Adrenal gland (tissue), 12 donors: ENCODE data around the gene RASGRP2. TPM values are rescaled to one million over a fixed set of nuclear protein-coding genes. Genes with fewer than 3 reads are reported as not detected.

Experiments
- DNase-seq, 7 donors: peaks; one replicate each; pipeline ENCODE4 v3.0.0-alpha.2; 2019 to 2020
- H3K27ac ChIP-seq, 5 donors: fragments of 200-600 bp; sonication (generic) in 4 of 5; 1 replicate in 3 of 5; 2 replicates in 2 of 5; pipeline versions ENCODE4 v1.5.1 to v1.8.0; 2016 to 2020; ENCODE audit warnings: mild to moderate bottlenecking in 1 of 5
- H3K27me3 ChIP-seq: fragments of 200-600 bp; 2 replicates; pipeline ENCODE4 v1.8.0; 2021
- H3K36me3 ChIP-seq, 2 donors: fragments of 200-600 bp; replicated peaks in 1 of 2; 1 replicate in 1 of 2; 2 replicates in 1 of 2; pipeline versions ENCODE4 v1.5.1 to v1.8.0; 2018 to 2022
- H3K4me1 ChIP-seq, 2 donors: fragments of 200-600 bp; replicated peaks in 1 of 2; 1 replicate in 1 of 2; 2 replicates in 1 of 2; pipeline versions ENCODE4 v1.5.1 to v1.8.0; 2018 to 2021
- H3K4me3 ChIP-seq, 4 donors: fragments of 200-600 bp; sonication (generic) in 3 of 4; one replicate each; pipeline ENCODE4 v1.5.1; 2016 to 2018
- H3K9me3 ChIP-seq, 3 donors: fragments of 200-600 bp; sonication (generic) in 1 of 3; replicated peaks in 1 of 3; 1 replicate in 2 of 3; 2 replicates in 1 of 3; pipeline versions ENCODE4 v1.5.1 to v1.8.0; 2016 to 2021
- CTCF ChIP-seq, 6 experiments: fragments of 450-650 bp in 4 of 6; fragments of 200-600 bp in 2 of 6; sonication (generic) in 1 of 6; IDR thresholded peaks; 1 replicate in 5 of 6; 2 replicates in 1 of 6; pipeline versions ENCODE4 v1.5.1 to v1.8.0; 2016 to 2021; ENCODE audit warnings: antibody characterized with exemption in 6 of 6, mild to moderate bottlenecking in 2 of 6, moderate library complexity in 1 of 6
- POLR2A ChIP-seq, 2 donors: fragments of 450-650 bp; IDR thresholded peaks; one replicate each; pipeline ENCODE4 v1.6.1; 2017; ENCODE audit warnings: antibody characterized with exemption in 2 of 2, mild to moderate bottlenecking in 2 of 2, moderate library complexity in 1 of 2
- WGBS, 4 donors: extraction: QIAGEN DNeasy Blood & Tissue Kit in 2 of 4; methylation state at CpG; one replicate each; pipeline versions ENCODE4 v1.1.5 to v1.1.7; 2013 to 2017; 5-methylcytosine and 5-hydroxymethylcytosine counted together
- intact Hi-C, 2 donors: fragments of 100-400 bp; cut with DNase I; formaldehyde crosslinking; loops; one replicate each; pipeline versions ENCODE4 v1.14.1 to v1.15.0; 2022 to 2023
- polyA plus RNA-seq, 3 donors: library from polyadenylated mRNA; stranded (reverse); fragments of 200-250 nt in 2 of 3; fragments of 350-450 nt in 1 of 3; fragmentation: Illumina TruSeq in 1 of 3; extraction: RNeasy Lipid Tissue Mini Kit (QIAGEN cat#74804) in 1 of 3; gene quantifications; one replicate each; pipeline ENCODE4 v1.2.3, GENCODE V29; 2013 to 2014
- total RNA-seq, 9 donors: library from RNA; depleted of rRNA in 4 of 9; stranded (reverse); fragments of >200 nt in 4 of 9; fragments of 120-200 nt in 1 of 9; fragmentation: NEBNext Ultra II Directional in 1 of 9; extraction: Animal tissue kit (Norgen Biotek cat#: 25700) in 1 of 9; gene quantifications; one replicate each; pipeline versions ENCODE4 v1.1.0 to v1.2.4, GENCODE V29; 2013 to 2023
- donor health status: healthy with polysubstance abuse.
- donor health status: Bipolar disorder and iron deficiency.
- donor health status: DM: yes; HTN: yes; CAD: no.
- donor health status: DM: no; HTN: no; CAD: no.
- donor health status: DM: no; HTN: no; CAD: no.
- donor health status: DM: yes; HTN: yes; CAD: no.

RASGRP2 gene
- total and polyA plus RNA-seq, 12 donors, result 3.6 to 81.9 (median 12.3) TPM

DNA sequence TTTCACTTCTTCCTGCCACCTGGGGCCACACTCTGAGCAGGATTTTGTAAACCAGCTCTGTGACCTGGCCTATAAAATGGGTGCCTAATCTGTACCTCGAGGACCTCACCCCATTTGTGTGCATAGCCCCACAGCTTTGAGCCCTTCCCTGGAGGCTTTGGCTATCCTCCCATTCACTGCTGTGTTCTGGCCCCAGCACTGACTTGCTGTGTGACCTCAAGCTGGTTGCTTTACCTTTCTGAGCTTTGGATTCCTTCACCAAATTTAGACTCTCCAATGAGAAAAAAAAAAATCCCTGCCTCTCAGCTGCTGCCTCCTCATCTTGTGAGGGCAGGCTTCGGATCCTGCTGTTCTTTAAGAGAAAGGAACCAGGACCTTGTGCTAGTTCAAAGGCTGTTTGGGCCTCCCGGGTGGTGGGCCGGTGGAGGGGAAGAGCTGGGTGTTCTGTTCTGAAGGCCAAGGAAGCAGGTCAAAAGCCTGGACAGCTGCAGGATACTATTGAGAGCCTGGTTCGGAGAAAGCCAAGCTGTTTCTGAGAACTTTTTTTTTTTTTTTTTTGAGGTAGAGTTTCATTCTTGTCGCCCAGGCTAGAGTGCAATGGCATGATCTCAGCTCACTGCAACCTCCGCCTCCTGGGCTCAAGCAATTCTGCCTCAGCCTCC lies 16.9 kb upstream of the RASGRP2 start:
- no peak for TF ChIP-seq POLR2A (IDR thresholded peaks at IDR 0.05)
- no peak for TF ChIP-seq CTCF (IDR thresholded peaks at IDR 0.05)
- Histone ChIP-seq H3K4me3 (no peak overlapping the region), H3K27ac (peak overlapping the region in 2 of 5 donors; percentile 56 to 87), H3K9me3 (no peaks in the 10 kb centered on the region), H3K4me1 (peaks cover 27 to 61% of the 10 kb centered on the region in 2 donors), H3K36me3 (peaks cover 0 to 31% of the 10 kb centered on the region in 2 donors), H3K27me3 (no peaks in the 10 kb centered on the region)
- intact Hi-C loops, result no loop called here
- WGBS, 4 donors, result 39 to 56% (median 54%) methylated on average over 7 of the region's 7 CpGs
- peak in 1 of 7 donors; percentile 19 for DNase-seq

- peaks cover 0 to 22% of the 10 kb centered on the region in 2 donors for H3K36me3 ChIP-seq
- H3K9me3 ChIP-seq, result no peaks in the 10 kb centered on the region
- intact Hi-C loops, result no loop called here
- H3K4me1 ChIP-seq, result peaks cover 27 to 57% of the 10 kb centered on the region in 2 donors
- peak in 6 of 7 donors; percentile 29 to 82 (median 58) for DNase-seq
- WGBS, 4 donors, result 52 to 66% (median 59%) methylated on average over 16 to 24 of the region's 24 CpGs
- TF ChIP-seq POLR2A (IDR thresholded peaks at IDR 0.05), result no peak
- no peak for TF ChIP-seq CTCF (IDR thresholded peaks at IDR 0.05)
- peak within 1 kb of the TSS in 3 of 5 donors; percentile 6 to 80 (median 56) for H3K27ac ChIP-seq
- peak within 1 kb of the TSS in 1 of 4 donors; percentile 10 for H3K4me3 ChIP-seq
- no peaks in the 10 kb centered on the region for H3K27me3 ChIP-seq
Observed at GRCh38 chr11:64759722-64760719, 16.1 kb upstream of the RASGRP2 start, which contains the start of gene PYGM. Gene PYGM (minus strand): TSS chr11:64759974. CDS start chr11:64759898, 76 bp downstream.

GRCh38 chr11:64759131-64759721 lies 15.3 kb upstream of the RASGRP2 start:
- H3K4me3 ChIP-seq, result peak overlapping the region in 1 of 4 donors; percentile 10
- DNase-seq, result peak in 1 of 7 donors; percentile 28
- TF ChIP-seq POLR2A (IDR thresholded peaks at IDR 0.05), result no peak
- TF ChIP-seq CTCF (IDR thresholded peaks at IDR 0.05), result no peak
- H3K27me3 ChIP-seq, result no peaks in the 10 kb centered on the region
- peaks cover 0 to 14% of the 10 kb centered on the region in 2 donors for H3K36me3 ChIP-seq
- peaks cover 22 to 49% of the 10 kb centered on the region in 2 donors for H3K4me1 ChIP-seq
- intact Hi-C loops, result no loop called here
- WGBS, 4 donors, result 62 to 78% (median 65%) methylated on average over 15 to 21 of the region's 21 CpGs
- peak overlapping the region in 3 of 5 donors; percentile 6 to 80 (median 56) for H3K27ac ChIP-seq
- H3K9me3 ChIP-seq, result no peaks in the 10 kb centered on the region
